Astrocyte of the cerebellum (primary cell): ENCODE results near the gene PIGH.

ENCODE experiments used
- DNase-seq: peaks from one replicate; pipeline ENCODE4 v3.0.0-alpha.2; 2011; ENCODE audit warnings: low read depth
- H3K4me3 ChIP-seq: 2 replicates; pipeline ENCODE4 v1.5.1; 2011; ENCODE audit warnings: mild to moderate bottlenecking, low read depth, low read length, moderate library complexity
- CTCF ChIP-seq: IDR thresholded peaks from 2 replicates; pipeline ENCODE4 v1.5.1; 2012; ENCODE audit warnings: low read length, low read depth, moderate library complexity, mild to moderate bottlenecking; ENCODE audit errors: missing control alignments
- in situ Hi-C: cut with HindIII; loops from 2 replicates; pipeline ENCODE4 v1.10.0; 2017; ENCODE audit warnings: low sequenced_read_pairs

The PIGH gene

GRCh38 chr14:67576216-67576955, 23.7 kb downstream of the PIGH start:
- no peak for DNase-seq
- in situ Hi-C loops = loop anchor here (5.0 kb wide), 1 partner anchor 54 kb away; no protein-coding TSS in a partner anchor
- TF ChIP-seq CTCF = no peak
- H3K4me3 ChIP-seq = no peak overlapping the region

- no peak overlapping the region for H3K4me3 ChIP-seq
- no peak for TF ChIP-seq CTCF
- no peak for DNase-seq
- in situ Hi-C loops = loop anchor here (5.0 kb wide), 1 partner anchor 53 kb away; no protein-coding TSS in a partner anchor
These were observed 24.4 kb downstream of the PIGH start for GRCh38 chr14:67575684-67576083.

DNA sequence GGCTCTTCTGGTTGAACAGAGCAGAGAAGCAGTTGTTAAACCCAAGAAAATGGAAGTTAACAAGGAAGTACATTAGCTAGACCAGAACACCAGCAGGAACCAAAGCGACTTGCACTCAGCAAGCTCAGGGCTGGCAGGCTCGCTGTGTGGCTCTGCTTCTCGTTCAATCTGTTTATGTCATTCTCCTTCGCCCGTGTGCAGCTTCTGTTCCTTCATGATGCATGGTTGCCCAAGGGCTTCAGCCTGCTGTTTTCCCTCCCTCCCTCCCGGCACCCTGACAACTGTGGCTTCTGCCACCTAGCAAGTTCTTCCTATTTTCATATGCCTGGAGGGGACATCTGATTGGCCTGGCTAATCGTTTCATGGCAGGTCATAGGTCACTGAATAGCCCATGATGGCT, 25.3 kb downstream of the PIGH start:
- DNase-seq = no peak
- no peak overlapping the region for H3K4me3 ChIP-seq
- TF ChIP-seq CTCF = no peak
- in situ Hi-C loops = loop anchor here (5.0 kb wide), 2 partner anchors 53 to 143 kb away; no protein-coding TSS in a partner anchor

- in situ Hi-C loops = loop anchor here (5.0 kb wide), 1 partner anchor 142 kb away; no protein-coding TSS in a partner anchor
- TF ChIP-seq CTCF = no peak
These were observed 25.9 kb downstream of the PIGH start for GRCh38 chr14:67574156-67574555.

DNA sequence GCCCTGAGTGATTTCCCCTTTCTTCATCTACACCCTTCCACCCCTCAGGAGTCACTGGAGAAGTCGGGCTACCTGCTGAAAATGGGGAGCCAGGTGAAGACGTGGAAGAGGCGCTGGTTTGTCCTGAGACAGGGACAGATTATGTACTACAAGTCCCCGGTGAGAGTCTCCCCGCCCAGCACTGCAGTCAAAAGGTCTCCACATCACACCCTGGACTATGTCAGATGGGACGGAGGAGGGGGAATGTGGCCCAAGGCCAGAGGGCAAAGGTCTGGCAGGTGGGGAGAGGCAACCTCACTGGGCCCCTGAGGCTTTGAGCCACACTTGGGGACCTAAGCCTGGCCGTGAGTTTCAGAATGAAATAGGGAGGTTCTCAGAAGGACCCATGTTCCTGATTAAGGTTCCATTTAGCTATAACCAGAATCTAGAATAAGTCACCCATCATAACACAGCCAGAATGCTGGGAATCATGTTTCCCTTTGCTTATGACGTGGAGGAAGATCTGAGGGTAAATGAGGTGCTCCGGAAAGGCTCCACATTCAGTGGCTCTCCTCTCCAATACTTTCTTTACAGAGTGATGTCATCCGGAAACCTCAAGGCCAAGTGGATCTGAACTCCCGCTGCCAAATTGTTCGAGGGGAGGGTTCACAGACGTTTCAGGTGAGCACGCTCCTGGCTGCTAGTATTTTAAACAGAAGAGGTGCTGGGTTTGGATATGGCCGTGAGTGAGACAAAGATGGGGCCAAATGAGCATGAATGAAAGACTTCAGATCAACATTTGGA, 26.6 kb downstream of the PIGH start:
- in situ Hi-C loops = loop anchor here (5.0 kb wide), 1 partner anchor 141 kb away; no protein-coding TSS in a partner anchor
- DNase-seq = no peak
- TF ChIP-seq CTCF = no peak
- H3K4me3 ChIP-seq = no peak overlapping the region

More at GRCh38 chr14:67574156-67574555, 25.9 kb downstream of the PIGH start:
- no peak for DNase-seq
- no peak overlapping the region for H3K4me3 ChIP-seq

DNA sequence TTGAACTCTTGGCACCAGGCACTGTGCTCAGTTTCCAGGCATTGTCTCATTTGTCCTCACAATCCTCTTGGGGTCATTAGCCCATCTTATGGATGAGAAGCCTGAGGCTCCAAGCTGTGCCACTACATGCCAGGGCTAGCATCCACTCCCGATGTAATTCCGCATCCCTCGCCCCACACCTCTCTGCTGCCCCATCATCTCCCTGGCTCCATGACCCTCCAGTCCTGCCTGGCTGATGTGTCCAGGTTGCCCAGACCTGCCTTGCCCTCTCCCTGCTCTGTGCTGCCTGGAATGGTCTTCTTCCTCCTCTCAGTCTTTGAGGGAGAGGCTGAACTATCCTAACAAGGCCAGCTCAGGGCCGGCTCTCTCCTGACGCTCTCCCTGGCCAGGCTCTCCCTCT, 27.5 kb downstream of the PIGH start:
- H3K4me3 ChIP-seq = no peak overlapping the region
- no peak for DNase-seq
- no peak for TF ChIP-seq CTCF
- in situ Hi-C loops = loop anchor here (5.0 kb wide), 1 partner anchor 140 kb away; no protein-coding TSS in a partner anchor
